ENCODE measurements around the gene TNS1. TPM values are rescaled to one million over a fixed set of nuclear protein-coding genes. Genes with fewer than 3 reads are reported as not detected.

Gene TNS1
- polyA plus RNA-seq, 3 donors = 60.6 to 72.4 (median 62.7) TPM

- no peak for DNase-seq (ENCODE audit: extremely low read depth in 1 of 11, low read depth in 9 of 11, low spot score in 4 of 11)
These were observed 29.6 kb downstream of the TNS1 start for GRCh38 chr2:217973008-217973787.

DNA sequence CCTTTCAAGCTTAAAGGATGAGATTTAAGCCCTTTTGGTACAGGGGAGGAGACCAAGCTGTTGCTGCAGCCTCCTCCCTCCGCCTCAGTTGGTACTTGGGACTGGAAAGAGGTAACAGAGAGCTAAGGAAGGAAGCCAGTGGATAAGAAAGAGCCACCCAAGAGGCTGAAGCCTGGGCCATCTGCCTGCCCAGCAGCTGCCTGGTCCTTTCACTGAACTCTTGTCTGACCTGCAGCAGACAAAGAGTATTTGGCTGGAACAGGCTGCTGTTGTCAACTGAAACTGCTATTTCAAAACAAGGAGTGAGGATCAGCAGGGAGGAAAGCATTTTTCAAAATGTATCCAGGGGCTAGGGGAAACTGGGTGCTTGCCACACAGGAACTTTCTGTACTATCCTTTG, 30.3 kb downstream of the TNS1 start:
- no peak for DNase-seq (ENCODE audit: extremely low read depth in 1 of 11, low read depth in 9 of 11, low spot score in 4 of 11)

DNA sequence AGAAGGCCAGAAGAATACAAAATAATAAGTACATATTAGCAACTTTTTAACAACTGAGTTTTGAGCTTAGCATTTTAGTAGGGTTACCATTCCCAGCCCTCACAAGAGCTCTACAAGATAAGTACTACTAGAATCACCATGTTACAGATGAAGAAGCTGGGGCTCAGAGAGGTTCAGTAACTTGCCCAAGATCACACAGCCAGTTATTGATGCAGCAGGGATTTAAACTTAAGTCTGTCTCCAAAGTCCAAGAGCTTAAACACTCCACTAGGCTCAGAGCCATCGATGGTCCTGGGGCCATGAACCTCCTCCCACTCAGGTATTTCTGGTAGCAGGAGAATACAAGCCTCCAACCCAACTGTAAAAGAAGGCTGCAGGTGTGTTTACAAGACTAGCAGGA, 30.8 kb downstream of the TNS1 start:
- no peak for DNase-seq (ENCODE audit: extremely low read depth in 1 of 11, low read depth in 9 of 11, low spot score in 4 of 11)

GRCh38 chr2:217971166-217971565, 31.6 kb downstream of the TNS1 start:
- DNase-seq (ENCODE audit: extremely low read depth in 1 of 11, low read depth in 9 of 11, low spot score in 4 of 11) = no peak

- DNase-seq (ENCODE audit: extremely low read depth in 1 of 11, low read depth in 9 of 11, low spot score in 4 of 11) = no peak
These were observed 32.6 kb downstream of the TNS1 start for GRCh38 chr2:217970206-217970605.

- DNase-seq (ENCODE audit: extremely low read depth in 1 of 11, low read depth in 9 of 11, low spot score in 4 of 11) = no peak
These were observed 33.2 kb downstream of the TNS1 start for GRCh38 chr2:217969588-217969987.

DNA sequence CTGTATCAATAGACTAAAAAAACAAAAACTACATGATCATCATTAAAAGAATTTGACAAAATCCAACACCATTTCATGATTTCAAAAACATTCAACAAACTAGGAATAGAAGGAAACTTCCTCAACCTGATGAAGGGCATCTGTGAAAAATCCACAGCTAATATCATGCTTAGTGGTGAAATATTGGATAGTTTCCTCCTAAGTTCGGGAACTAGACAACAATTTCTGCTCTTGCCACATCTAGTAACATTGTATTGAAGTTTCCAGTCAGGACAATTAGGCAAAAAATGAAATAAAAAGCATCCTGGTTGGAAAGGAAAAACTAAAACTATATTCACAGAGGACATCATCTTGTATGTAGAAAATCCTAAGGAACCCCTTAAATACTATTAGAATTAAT, 34.8 kb downstream of the TNS1 start:
- no peak for DNase-seq (ENCODE audit: extremely low read depth in 1 of 11, low read depth in 9 of 11, low spot score in 4 of 11)

DNA sequence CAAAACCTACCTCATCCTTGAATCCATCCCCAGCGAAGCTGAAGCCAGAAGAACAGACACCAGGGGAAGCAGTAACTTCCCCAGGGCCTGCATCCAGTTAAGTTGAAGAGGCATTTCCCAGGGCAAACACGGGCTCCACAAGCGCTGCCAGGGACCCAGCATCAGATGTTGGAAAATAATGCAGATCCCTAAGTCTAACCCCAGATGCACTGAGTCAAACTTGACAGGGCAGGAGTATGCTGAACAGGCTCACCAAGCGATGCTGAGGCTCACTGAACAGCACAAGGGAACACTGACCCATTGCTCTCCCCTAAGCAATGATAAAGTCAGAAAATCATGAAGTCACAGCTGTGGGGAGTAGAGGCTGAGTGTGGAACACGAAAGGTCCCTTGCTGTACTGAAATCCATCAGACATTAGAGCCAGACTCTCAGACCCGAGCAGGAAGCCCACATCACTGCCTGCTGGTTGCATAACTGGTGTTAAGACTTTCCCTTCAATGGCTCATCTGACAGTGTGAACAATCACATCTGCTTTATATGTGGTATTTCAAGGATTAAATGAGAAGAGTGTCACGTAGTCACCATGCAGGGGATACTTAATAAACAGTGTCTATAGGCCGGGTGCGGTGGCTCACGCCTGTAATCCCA, 36.2 kb downstream of the TNS1 start:
- DNase-seq (ENCODE audit: extremely low read depth in 1 of 11, low read depth in 9 of 11, low spot score in 4 of 11) = no peak

DNA sequence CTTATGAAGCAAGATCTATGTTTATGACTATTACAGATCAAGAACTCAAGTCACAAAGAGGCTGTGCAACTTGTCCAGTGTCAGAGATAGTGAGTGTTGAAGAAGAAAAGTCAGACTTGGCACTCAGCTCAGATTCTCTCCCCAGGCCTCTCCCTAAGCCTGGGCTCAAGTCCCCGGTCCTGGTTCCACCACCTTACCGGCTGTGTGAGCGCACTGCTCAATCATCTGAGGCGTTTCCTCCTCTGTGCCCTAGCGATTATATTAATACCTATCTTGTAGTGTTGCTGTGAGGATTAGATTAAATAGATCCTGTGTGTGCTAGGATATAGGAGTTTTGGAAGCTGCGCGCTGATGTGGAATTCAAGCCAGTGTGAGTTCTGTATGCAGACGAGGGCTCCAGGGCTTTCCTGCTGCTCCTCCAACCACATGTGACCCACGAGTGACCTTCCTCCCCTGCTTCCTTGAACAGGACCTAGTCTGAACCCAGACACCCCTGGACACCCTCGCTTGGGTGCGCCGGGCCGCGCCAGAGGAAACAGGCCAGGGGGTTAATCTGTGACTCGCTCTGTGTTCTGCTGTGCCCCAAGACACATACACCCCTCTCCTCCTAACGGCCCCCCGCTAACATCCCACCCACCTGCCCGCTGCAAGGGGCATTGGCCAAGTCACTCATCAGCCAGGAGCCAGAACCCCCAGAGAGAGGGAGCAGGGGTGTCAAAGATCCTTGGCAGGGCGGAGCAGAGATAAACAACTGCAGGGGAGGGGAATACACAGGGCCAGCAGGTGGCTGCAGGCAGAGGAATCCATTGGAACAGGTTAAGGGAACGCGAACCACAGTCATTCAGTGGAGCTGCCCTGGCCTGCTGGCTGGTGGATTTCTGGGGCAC, 38.3 kb downstream of the TNS1 start:
- DNase-seq (ENCODE audit: extremely low read depth in 1 of 11, low read depth in 9 of 11, low spot score in 4 of 11) = no peak

DNA sequence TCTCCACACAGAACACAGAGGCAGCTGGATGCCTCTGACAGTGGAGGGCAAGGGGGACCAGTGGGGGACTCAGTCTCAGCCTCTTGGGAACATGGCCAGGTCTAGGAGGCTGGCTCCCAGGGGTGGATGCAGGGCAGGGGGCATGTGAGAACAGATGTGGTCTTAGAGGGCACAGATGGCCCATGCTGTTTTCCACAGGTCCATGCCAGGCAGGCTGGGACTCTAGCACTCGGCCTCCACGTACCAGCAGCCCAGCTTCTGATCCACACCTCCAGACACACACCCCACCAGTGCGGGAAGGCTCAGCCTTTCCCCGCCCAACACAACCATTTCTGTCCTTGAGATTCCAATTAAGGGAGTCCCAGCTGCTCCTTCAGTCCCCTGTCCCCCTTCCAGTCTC, 42.4 kb downstream of the TNS1 start:
- DNase-seq (ENCODE audit: extremely low read depth in 1 of 11, low read depth in 9 of 11, low spot score in 4 of 11) = no peak

- no peak for DNase-seq (ENCODE audit: extremely low read depth in 1 of 11, low read depth in 9 of 11, low spot score in 4 of 11)
These were observed 43.1 kb downstream of the TNS1 start for GRCh38 chr2:217959723-217960122.

- DNase-seq (ENCODE audit: extremely low read depth in 1 of 11, low read depth in 9 of 11, low spot score in 4 of 11) = no peak
These were observed 43.9 kb downstream of the TNS1 start for GRCh38 chr2:217958884-217959225.

GRCh38 chr2:217958206-217958883, 44.5 kb downstream of the TNS1 start:
- DNase-seq (ENCODE audit: extremely low read depth in 1 of 11, low read depth in 9 of 11, low spot score in 4 of 11) = no peak

- DNase-seq (ENCODE audit: extremely low read depth in 1 of 11, low read depth in 9 of 11, low spot score in 4 of 11) = no peak
These were observed 46.0 kb downstream of the TNS1 start for GRCh38 chr2:217956586-217957457.

- DNase-seq (ENCODE audit: extremely low read depth in 1 of 11, low read depth in 9 of 11, low spot score in 4 of 11) = no peak
These were observed 46.8 kb downstream of the TNS1 start for GRCh38 chr2:217955881-217956493.

GRCh38 chr2:217954971-217955740, 47.6 kb downstream of the TNS1 start:
- DNase-seq (ENCODE audit: extremely low read depth in 1 of 11, low read depth in 9 of 11, low spot score in 4 of 11) = no peak

DNA sequence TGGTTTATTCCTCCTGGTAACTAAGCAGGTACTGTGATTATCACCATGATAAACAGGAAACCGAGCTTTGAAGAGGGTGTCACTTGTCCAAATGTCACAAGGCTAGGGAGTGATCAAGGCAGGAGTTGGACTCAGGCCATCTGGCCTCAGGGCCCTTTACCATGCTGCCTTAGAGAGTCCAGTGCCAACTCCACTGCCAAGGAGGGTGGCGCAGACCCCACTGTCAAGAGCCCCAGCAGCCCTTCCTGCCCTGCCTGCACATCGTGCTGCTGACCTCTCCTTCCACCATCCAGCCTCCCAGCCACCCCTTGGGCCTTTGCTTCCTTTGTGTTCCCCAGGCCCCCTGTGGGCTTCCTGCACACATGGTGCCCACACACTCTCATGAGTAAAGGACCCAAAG, 48.3 kb downstream of the TNS1 start:
- DNase-seq (ENCODE audit: extremely low read depth in 1 of 11, low read depth in 9 of 11, low spot score in 4 of 11) = no peak

All from renal cortex interstitium (tissue), 11 donors.